ENCODE results near the gene CCDC159. TPM values are rescaled to one million over a fixed set of nuclear protein-coding genes. Genes with fewer than 3 reads are reported as not detected.

CCDC159 gene
- total RNA-seq, 1 donor from 2014 or later, result 22.3 TPM

DNA sequence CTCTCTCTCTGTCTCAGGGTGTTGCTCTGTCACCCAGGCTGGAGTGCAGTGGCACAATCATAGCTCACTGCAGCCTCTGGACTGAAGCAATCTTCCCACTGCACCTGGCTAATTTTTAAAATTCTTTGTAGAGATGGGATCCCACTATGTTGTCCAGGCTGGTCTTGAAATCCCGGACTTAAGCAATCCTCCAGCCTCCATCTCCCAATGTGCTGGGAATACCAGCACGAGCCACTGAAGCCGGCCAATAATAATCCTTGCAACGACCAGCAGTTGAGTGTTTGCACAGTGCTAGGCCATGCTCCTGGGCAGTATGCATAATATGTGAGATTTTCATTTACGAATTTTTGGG lies 38.4 kb downstream of the CCDC159 start:
- Mint-ChIP-seq H3K4me3 (ENCODE audit: unreplicated experiment) (peak overlapping the region; percentile 67), H3K27me3 (ENCODE audit: unreplicated experiment) (peaks cover 12% of the 10 kb centered on the region), H3K27ac (ENCODE audit: unreplicated experiment) (peak overlapping the region; percentile 6), H3K9me3 (ENCODE audit: unreplicated experiment) (no peaks in the 10 kb centered on the region), H3K36me3 (ENCODE audit: low read depth, unreplicated experiment) (peaks cover 4% of the 10 kb centered on the region), H3K4me1 (ENCODE audit: unreplicated experiment) (peaks cover 16% of the 10 kb centered on the region)
- no peak for TF ChIP-seq CTCF (IDR thresholded peaks at IDR 0.05; ENCODE audit: unreplicated experiment)
- no peak for DNase-seq (ENCODE audit: low spot score)

- no peak overlapping the region for H3K4me3 Mint-ChIP-seq (ENCODE audit: unreplicated experiment)
- TF ChIP-seq CTCF (IDR thresholded peaks at IDR 0.05; ENCODE audit: unreplicated experiment), result no peak
- peaks cover 4% of the 10 kb centered on the region for H3K4me1 Mint-ChIP-seq (ENCODE audit: unreplicated experiment)
- no peak for DNase-seq (ENCODE audit: low spot score)
- H3K27ac Mint-ChIP-seq (ENCODE audit: unreplicated experiment), result no peak overlapping the region
- H3K9me3 Mint-ChIP-seq (ENCODE audit: unreplicated experiment), result no peaks in the 10 kb centered on the region
- no peaks in the 10 kb centered on the region for H3K36me3 Mint-ChIP-seq (ENCODE audit: low read depth, unreplicated experiment)
- peaks cover 4% of the 10 kb centered on the region for H3K27me3 Mint-ChIP-seq (ENCODE audit: unreplicated experiment)
Observed at GRCh38 chr19:11387162-11388034, 41.1 kb downstream of the CCDC159 start.

GRCh38 chr19:11390359-11390758 lies 44.0 kb downstream of the CCDC159 start:
- peaks cover 3% of the 10 kb centered on the region for H3K36me3 Mint-ChIP-seq (ENCODE audit: low read depth, unreplicated experiment)
- peaks cover 1% of the 10 kb centered on the region for H3K27me3 Mint-ChIP-seq (ENCODE audit: unreplicated experiment)
- no peak for TF ChIP-seq CTCF (IDR thresholded peaks at IDR 0.05; ENCODE audit: unreplicated experiment)
- no peak for DNase-seq (ENCODE audit: low spot score)
- H3K9me3 Mint-ChIP-seq (ENCODE audit: unreplicated experiment), result no peaks in the 10 kb centered on the region
- H3K27ac Mint-ChIP-seq (ENCODE audit: unreplicated experiment), result no peak overlapping the region
- H3K4me3 Mint-ChIP-seq (ENCODE audit: unreplicated experiment), result no peak overlapping the region
- H3K4me1 Mint-ChIP-seq (ENCODE audit: unreplicated experiment), result peaks cover 4% of the 10 kb centered on the region

DNA sequence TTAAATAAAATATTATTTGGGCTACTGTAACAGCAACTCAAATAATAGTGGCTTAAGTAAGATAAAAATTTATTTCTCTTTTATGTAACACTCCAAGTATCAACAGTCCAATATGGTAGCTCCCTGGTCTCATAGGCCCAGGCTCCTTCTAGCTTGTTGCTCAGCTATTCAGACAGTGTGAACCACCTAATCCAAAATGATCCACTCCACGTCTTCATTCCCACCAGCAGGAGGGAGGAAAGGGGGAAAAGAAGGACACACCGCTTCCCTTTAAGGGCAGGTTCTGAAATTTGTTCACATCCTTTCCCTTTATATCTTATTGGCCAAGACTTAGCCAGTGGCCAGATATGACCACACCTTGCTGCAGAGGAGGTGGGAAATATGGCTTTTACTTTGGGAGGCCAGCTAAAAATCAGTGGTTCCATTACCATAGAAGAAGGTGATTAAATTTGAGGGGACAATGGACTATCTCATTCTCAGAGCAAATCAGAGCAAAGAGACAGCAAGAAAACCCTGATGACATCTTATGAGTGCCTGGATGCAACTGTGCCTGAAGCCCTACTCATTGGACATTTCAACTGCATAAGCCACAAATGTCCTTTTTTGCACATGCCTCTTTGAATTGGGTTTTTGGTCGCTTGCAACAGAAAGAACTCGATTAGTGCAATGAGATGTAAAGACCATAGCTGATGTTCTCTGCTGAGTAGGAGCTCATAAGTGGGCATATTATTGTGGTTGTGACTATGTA lies 44.8 kb downstream of the CCDC159 start:
- no peak for TF ChIP-seq CTCF (IDR thresholded peaks at IDR 0.05; ENCODE audit: unreplicated experiment)
- Mint-ChIP-seq H3K4me3 (ENCODE audit: unreplicated experiment) (no peak overlapping the region), H3K4me1 (ENCODE audit: unreplicated experiment) (peaks cover 4% of the 10 kb centered on the region), H3K9me3 (ENCODE audit: unreplicated experiment) (no peaks in the 10 kb centered on the region), H3K27ac (ENCODE audit: unreplicated experiment) (no peak overlapping the region), H3K36me3 (ENCODE audit: low read depth, unreplicated experiment) (peaks cover 3% of the 10 kb centered on the region), H3K27me3 (ENCODE audit: unreplicated experiment) (peaks cover 3% of the 10 kb centered on the region)
- DNase-seq (ENCODE audit: low spot score), result no peak

Measured in endothelial cell (in vitro differentiated cells).